Measurements from ENCODE around the gene TRIM50.

GRCh38 chr7:73343671-73344380 is 15.9 kb upstream of the TRIM50 start:
- TF ChIP-seq CTCF (conservative IDR thresholded peaks at IDR 0.05 in 1 of 2, IDR thresholded peaks at IDR 0.05 in 1 of 2; ENCODE audit: low read depth in 1 of 2, low read length in 2 of 2): no peak
- TF ChIP-seq EZH2 (IDR thresholded peaks at IDR 0.05; ENCODE audit: low read length, missing control alignments): no peak
